HCT116 (cell line): ENCODE measurements around the gene PRKAG2.

Experiments used
- ATF3 ChIP-seq: IDR thresholded peaks from 2 replicates; pipeline ENCODE4 v1.6.1; 2012
- CTCF ChIP-seq, 3 experiments: fragments of 200-600 bp in 1 of 3; sonication (generic) in 1 of 3; IDR thresholded peaks in 2 of 3; conservative IDR thresholded peaks in 1 of 3; 2 replicates each; pipeline ENCODE4 v1.5.1; 2012 to 2017; ENCODE audit warnings: low read depth in 2 of 3, low read length in 2 of 3, antibody characterized with exemption in 1 of 3, borderline replicate concordance in 1 of 3, control low read depth in 1 of 3, mild to moderate bottlenecking in 1 of 3, mixed read lengths in 1 of 3, mixed run types in 1 of 3, moderate library complexity in 1 of 3; ENCODE audit not compliant: insufficient read depth in 1 of 3
- EGR1 ChIP-seq: IDR thresholded peaks from 2 replicates; pipeline ENCODE4 v1.6.1; 2012; ENCODE audit warnings: low read depth
- ELF1 ChIP-seq: IDR thresholded peaks from 2 replicates; pipeline ENCODE4 v1.6.1; 2012; ENCODE audit warnings: low read depth, borderline replicate concordance
- EZH2 ChIP-seq: fragments of 200-600 bp; sonication (generic); IDR thresholded peaks from 2 replicates; pipeline ENCODE4 v1.6.1; 2017; ENCODE audit warnings: antibody characterized with exemption, mixed run types
- EZH2phosphoT487 ChIP-seq: fragments of 200-600 bp; IDR thresholded peaks from 2 replicates; pipeline ENCODE4 v1.6.1; 2018; ENCODE audit warnings: antibody characterized with exemption, borderline replicate concordance
- POLR2A ChIP-seq: IDR thresholded peaks from 2 replicates; pipeline ENCODE4 v1.7.0; 2011; ENCODE audit warnings: borderline replicate concordance; ENCODE audit not compliant: insufficient read depth, insufficient read length; ENCODE audit errors: extremely low read depth
- POLR2AphosphoS5 ChIP-seq: IDR thresholded peaks from 2 replicates; pipeline ENCODE4 v1.6.1; 2011; ENCODE audit warnings: mild to moderate bottlenecking, low read depth, low read length, moderate library complexity
- RAD21 ChIP-seq: IDR thresholded peaks from 2 replicates; pipeline ENCODE4 v1.6.1; 2012; ENCODE audit warnings: low read depth, mild to moderate bottlenecking
- REST ChIP-seq: IDR thresholded peaks from 2 replicates; pipeline ENCODE4 v1.6.1; 2012; ENCODE audit warnings: low read depth
- SIN3A ChIP-seq: IDR thresholded peaks from 2 replicates; pipeline ENCODE4 v1.6.1; 2012; ENCODE audit warnings: low read depth
- SP1 ChIP-seq: IDR thresholded peaks from 2 replicates; pipeline ENCODE4 v1.6.1; 2012; ENCODE audit warnings: low read depth
- YY1 ChIP-seq: IDR thresholded peaks from 2 replicates; pipeline ENCODE4 v1.6.1; 2011; ENCODE audit warnings: low read length, low read depth, moderate library complexity, mild to moderate bottlenecking; ENCODE audit not compliant: insufficient replicate concordance; ENCODE audit errors: extremely low read depth
- ZNF274 ChIP-seq: fragments of 200-500 bp; sonication (Bioruptor generic); IDR thresholded peaks from 2 replicates; pipeline ENCODE4 v1.6.1; 2014; ENCODE audit warnings: mild to moderate bottlenecking, low read depth, low read length, inconsistent platforms

GRCh38 chr7:151537818-151538561, 338.9 kb downstream of the PRKAG2 start:
- no peak for TF ChIP-seq CTCF (IDR thresholded peaks at IDR 0.05 in 2 of 3, conservative IDR thresholded peaks at IDR 0.05 in 1 of 3; ENCODE audit: borderline replicate concordance in 1 of 3, insufficient read depth in 1 of 3, low read depth in 2 of 3, low read length in 2 of 3)
- TF ChIP-seq EZH2, result no peak
- TF ChIP-seq YY1, result no peak
- TF ChIP-seq ATF3, result no peak
- TF ChIP-seq ELF1, result no peak
- no peak for TF ChIP-seq RAD21
- TF ChIP-seq POLR2AphosphoS5, result no peak
- no peak for TF ChIP-seq SP1
- no peak for TF ChIP-seq SIN3A
- TF ChIP-seq REST, result no peak
- no peak for TF ChIP-seq POLR2A
- no peak for TF ChIP-seq EGR1
- no peak for TF ChIP-seq EZH2phosphoT487
- TF ChIP-seq ZNF274, result no peak
